ENCODE measurements around the gene ME3.
"Not testable (repeated sequence)": the region's sequence is repeated elsewhere in the genome, so short reads cannot be mapped to it uniquely, and the experiment has no call there.

ME3 gene

DNA sequence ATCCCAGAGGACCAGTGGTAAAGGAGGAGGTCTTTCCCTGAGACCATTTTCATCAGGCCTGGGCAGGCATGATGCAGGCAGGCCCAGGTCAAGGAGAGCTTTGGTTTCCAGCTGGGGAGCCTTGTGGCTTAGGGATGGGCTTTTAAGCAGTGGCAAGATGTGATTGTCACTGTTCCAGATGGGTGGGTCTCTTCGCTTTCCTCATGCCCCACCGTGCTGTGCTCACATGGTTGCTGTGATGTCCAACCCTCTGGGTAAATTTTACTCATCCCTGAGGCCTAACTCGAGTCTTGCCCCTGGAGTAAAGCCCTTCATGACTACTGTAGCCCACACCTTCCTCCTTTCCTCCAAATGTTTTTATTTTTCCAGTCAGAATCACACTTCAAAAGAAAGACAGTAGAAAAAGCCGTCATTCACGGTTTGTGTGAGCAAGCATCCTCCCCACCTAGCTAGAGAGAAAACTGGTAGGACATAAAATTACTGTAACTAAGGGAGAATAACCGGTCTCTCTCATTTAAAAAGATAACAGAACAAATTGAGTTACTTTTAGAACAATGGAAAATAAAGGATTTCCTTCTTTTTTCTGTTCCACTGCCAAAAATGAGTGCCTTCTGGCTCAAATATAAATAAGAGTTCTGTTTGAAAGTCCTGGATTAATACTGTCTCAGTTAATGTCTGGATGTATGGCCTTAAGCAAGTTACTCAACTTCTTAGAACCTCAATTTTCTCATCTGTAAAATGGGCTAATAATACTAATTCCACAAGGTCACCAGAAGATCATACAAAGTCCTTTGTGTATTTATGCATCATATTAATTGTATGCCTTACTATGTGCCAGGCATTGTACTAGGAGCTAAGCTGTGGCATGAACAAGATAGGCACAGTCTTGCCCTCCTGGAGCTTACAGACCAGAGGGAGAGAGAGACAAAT lies 84.9 kb downstream of the ME3 start:
- no peak for DNase-seq (ENCODE audit: low spot score)

DNA sequence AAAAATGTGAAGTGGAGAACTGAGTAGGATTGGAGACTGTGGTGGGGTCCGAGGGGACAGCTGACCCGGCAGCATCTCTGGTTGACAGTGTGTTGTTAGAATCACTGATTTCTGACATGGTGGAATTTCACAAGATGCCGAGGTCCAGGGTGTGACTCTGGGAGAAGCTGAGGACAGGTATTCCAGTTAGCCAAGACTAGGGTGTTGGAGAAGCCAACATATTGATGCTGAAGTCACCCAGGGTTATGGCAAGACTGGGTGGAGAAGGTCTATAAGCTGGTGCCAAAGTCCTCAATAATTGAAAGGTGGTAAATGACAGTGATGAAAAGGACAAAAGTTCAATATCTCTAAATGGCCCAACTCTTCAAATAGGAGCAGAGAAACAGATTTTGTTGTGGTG lies 86.1 kb downstream of the ME3 start:
- no peak for DNase-seq (ENCODE audit: low spot score)

DNA sequence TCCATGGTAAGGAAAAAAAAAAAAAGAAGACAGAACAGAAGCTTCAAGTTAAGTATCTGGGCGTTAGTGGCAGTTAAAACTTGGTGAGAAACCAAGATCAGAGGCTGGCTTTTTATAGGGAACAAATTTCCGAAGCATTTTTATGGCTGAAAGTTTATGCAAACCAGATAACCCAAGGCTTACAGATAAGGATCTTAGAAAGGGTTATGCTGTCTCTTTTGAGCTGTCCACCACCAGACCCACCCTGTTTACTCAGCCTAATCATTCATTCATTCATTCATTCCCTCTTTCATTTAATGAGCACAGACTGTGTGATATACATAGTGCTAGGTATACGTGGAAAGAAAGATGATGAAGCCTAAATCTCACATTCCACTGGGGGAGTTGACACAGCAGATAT lies 89.5 kb downstream of the ME3 start:
- no peak for DNase-seq (ENCODE audit: low spot score)

DNA sequence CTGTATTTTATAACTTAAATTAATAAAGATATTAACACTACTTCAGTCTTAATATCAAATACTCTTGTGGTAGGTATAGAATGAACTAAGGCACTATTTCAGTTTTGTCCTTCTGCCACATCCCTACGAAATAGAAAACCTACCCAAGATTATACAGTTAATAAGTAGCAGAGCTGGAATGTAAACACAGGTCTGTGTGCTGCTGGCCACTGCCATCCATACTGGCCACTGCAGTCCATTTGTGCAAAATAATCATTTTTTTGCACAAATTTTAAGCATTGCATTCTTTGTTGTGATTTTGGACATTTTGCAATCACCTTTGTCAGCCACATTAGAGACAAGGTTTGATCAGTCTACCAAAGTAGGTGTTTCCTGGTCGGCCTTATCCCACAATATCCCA lies 91.9 kb downstream of the ME3 start:
- no peak for DNase-seq (ENCODE audit: low spot score)

DNA sequence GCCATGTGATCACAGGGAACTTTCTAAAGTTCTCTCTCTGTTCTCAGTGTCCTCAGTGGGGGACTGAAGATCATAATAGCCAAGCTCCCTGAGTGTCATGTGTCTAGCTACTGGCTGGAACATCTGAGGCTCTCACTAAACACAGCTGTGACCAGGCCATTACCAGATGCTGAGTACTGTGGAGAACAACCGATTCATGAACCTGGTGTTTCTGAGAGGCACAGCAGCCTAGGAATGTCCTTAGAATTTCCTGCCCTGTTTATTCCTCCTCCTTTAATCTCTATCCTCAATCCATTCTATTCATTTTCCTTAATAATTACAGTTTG lies 93.0 kb downstream of the ME3 start:
- no peak for DNase-seq (ENCODE audit: low spot score)

DNA sequence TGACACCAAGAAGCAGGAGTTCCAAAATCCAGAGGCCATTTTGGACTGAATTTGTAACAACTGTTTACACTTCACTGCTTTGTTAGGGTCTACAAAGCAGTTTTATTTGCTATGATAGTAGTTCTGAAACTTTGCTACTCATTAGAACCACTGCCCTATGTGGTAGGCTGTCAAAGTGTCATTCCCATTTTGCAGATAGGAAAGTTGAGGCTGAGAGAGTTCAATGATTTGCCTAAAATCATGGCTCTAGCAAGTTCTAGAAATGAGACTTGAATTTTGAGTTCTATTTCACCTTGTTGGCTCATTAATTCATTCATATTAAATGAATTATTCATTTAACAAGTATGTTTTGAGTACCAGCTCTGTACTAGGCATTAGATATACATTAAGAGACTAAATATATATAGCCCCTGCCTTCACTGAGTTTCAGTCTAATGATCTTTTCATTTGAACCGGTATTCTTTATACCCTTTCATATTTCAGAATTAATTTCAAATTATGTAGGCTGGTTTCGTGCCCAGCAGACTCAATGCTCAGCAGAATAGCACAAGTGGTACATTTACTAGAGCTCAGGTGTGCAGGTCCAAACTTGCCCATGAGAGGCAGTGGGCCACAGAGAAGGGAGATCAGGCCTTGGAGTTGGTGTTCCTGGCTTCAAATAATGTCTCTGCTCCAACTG lies 93.5 kb downstream of the ME3 start:
- DNase-seq (ENCODE audit: low spot score) = no peak

DNA sequence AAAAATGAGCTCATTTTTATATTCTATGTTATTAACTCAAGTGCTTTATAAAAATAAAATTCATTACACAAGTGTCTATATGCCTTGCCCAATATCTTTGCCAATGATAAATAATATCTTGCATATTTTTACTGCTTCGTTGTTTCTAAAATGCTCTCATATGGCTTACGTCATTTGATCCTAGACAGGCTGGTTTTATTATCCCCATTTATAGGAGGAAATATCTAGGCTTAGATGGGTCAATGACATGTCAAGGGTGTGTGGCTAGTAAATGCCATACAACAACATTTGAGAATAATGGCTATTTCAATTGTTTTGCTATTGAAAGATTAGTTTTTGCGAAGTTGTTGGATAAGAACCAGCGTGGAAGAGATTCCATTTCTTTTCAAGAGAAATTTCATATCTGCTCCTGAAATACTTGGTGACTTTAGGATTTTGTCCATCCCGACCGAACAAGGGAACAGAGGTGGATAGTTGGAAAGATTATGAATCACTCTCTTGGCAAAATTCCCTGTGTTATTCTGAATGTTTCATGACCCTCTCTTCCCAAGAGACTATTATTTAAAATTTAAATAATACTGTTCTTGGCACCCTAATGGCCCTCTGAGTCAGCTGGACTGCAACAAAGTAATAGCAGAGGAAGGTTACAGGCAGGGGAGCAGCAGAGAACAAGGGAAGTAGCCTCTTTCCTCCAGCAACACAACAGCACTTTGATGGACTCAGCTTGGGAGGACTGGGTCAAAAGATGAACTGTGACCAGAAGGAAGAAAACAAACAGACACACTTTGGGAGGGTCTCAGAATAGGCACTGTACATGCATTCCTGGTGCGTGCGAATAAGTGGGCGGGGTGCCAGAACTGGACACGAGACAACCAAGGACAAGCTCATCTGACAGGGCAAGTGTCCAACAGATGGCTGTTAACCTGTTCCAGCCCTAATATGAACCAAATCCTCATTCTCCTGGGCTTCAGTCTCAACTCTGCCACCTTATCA lies 94.5 kb downstream of the ME3 start:
- peak; percentile 5 for DNase-seq (ENCODE audit: low spot score)

DNA sequence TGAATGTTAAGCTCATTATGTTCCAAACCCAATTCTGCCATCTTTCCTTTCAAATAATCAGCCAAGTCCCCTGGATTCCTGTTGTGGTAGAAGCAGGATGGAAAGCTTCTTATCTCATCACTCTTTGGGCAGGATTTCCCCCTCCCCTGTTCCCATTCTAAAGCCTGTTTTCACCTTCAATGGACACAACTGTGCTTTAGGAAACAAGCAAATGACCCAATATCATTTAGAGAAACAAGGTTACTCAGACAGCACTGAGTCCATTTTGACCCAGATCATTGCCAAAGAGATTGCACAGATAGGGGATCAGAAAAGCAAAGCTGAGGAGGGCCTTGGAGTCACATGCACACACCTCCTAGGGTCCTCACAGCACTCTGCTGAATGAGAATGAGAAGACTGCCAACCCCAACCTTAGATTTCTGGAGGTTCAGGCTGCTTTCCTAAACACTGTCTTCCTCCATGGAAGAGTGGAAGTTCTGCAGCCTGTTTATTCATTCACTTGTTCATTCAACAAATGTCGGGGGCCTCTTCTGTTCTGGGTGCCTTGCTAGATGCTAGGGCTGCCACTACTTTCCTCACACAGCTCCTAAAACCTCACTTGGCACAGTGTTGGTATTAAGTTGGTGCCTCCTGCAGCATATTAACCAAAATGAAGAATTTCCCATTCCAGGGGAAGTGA lies 95.3 kb downstream of the ME3 start:
- DNase-seq (ENCODE audit: low spot score) = no peak

DNA sequence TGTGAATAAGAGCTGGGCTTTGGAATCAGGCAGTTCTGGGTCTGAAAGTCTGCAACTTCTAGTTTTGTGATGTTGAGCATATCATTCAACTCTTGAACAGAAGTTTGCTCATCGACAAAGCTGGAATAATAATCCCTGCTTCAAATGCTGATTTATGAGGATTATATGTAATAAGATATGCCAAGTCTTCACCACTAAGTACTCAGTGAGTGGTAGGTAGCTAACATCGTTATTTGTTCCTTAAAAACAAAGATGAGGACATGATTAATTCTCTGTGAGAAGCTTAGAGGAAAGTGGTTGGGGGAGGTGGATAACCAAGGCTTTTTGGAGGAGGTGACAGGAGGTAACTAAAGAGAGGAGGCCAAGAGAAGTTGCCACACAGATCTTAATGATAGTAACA lies 96.5 kb downstream of the ME3 start:
- no peak for DNase-seq (ENCODE audit: low spot score)

DNA sequence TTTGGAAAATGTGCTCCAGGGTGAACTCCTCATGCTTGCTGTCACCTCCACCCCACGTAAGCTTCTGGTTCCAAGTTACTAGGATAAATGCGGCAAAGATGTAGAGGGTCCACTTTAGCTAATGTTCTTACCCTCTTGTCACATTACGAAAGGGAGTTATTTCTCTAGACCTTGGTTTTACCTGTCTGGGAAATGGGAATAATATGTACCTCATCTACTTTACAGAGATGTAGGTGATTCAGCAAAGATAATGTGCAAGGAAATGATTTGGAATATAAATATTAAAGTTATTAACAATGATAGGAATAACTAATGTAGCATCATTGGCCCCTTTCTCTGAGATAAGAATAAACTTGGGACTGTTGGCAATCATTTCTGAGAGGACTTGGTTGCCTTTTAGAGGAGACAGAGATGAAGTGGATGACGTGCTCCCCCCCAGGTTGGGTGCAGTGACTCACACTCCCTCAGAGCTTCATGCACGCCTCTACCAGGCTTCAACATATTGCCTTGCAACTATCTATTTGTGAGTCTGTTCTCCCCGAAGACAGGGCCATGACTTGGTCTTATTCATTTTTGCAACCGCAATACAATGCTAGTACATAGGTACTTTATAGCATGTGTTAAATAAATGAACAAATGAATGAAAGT lies 97.1 kb downstream of the ME3 start:
- DNase-seq (ENCODE audit: low spot score) = no peak

DNA sequence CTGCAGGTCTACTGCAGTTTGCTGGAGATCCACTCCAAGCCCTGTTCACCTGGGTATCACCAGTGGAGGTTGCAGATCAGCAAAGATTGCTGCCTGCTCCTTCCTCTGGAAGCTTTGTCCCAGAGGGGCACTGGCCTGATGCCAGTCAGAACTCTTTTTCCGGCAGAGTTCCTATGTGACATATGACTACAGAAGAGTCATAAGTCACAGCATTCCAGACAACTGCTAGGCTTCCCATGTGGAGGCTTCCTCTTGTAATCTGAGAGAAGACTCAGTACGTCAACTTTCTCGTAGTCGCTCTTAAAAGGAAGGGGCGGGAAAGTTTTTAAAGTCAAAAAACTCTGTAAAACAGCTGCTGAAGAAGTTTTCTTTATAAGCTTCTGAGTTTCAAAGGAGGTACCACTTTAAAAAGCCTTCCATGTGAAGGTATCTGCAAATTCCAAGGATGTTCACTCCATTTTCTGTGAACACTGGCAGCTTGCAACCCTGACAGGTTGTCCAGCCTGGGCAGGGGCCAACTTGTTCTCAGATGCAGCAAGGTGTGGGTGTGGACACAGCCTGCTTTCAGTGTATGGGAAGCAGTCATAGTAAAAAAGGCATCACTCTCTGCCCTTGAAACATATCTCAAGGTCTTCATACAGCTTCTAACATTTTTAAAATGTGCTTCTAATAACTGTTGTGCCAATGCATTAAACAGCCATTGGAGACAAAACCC lies 97.8 kb downstream of the ME3 start:
- DNase-seq (ENCODE audit: low spot score) = no peak

DNA sequence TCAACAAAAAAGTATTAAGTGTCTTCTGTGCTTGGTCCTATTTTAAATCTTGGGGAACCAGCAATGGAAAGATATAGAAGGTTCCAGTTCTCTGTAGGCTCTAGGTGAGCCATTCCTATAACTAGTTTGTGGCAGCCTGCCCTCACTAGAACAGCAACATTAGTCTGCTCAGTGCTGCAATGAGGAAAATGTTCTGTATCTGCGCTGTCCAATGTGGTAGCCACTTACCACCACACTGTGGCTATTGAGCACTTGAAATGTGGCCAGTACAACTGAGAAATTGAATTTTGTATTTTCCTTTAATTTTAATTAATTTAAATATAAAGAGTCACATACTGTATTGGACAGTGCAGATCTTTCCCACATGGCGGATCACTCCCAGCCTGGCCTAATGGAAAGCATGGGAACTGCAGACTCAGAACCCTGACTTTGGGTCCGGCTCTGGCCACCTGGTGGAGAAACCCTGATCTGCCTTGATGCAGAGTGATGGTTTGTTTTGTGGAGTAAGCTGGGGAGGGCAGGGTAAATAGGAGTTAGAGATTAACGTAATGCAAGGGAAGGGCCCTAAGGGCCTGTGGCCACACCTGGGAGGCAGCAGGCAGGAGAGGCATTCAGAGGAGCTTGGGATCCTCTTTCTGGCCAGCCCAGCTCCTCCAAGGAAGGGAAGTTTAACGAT lies 101.0 kb downstream of the ME3 start:
- DNase-seq (ENCODE audit: low spot score) = no peak

DNA sequence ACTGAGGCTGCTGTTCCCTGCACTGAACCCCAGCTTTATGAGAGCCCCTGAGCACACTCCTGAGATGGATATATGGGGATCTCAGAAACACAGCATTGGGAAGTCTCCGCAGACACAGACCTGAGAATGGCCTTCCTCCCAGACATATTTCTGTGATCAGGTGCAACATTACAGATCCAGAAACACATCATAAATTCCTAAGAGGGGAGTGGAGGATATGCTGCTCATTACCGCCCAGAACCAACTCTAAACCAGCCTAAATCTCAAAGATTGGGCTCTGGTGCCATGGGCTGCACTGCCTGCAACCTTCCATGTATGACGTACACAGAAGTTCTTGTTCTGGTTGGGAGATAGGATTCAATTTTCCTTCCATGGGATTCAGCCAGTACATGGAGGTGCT lies 102.0 kb downstream of the ME3 start:
- no peak for DNase-seq (ENCODE audit: low spot score)

DNA sequence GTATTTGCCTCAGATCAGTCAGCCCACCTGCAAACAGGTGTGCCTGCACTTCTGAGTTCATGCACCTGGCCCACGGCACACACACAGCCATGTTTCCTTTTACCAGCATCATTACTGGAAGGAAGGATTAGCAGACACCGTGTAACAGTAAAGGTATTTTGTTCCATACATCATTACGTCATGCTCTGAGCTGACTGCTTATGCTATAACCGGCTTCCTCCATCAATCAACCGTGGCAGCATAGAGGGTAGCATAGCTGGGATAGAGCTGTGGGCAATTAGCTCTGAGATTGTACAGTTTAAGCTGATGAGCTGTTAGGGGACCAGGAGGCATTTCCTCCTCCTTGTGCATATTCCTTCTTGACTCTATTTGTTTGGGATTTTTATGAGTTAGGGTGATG lies 102.4 kb downstream of the ME3 start:
- no peak for DNase-seq (ENCODE audit: low spot score)

DNA sequence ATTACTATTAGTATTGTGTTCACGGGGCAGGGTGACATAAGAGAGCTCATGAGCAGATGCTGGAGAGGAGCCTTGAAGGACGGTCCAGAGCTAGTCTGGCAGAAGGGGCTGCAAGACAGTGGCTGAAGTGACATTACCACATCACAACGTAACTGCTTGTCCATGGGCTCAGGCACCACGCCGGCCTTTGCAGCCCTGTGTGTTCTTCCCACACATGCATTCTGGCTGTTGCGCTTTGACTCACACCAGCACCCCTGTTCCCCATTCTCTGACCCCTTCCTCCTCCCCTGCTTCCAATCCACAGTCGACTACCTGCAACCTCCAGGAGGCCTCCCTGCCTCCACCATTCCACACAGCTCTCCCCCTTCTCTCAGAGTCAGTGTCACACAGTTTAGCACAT lies 103.3 kb downstream of the ME3 start:
- DNase-seq (ENCODE audit: low spot score) = no peak

DNA sequence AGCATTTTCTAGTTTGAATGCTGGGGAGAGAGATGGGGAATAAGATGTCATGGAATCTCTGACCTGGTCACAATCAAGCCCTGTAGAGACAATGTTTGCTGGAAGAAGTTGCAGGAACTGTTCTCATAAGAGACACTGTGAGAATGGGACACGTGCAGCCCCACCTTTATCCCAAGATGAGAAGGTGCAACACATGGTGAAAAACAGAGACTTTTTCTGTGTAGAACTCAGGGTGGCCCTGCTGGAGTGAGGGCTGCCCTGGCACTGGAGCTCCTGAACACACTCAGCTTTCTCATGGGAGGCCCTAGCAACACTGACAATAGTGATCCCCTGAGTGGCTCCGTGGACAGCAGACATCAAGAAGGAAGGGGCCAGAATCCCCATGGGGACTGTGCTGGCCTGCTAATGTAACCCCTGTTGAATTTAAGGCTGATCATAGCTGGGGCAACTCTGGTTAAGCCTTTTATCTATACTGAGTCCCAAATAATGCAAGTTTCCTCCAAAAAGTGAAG lies 106.6 kb downstream of the ME3 start:
- no peak for DNase-seq (ENCODE audit: low spot score)

DNA sequence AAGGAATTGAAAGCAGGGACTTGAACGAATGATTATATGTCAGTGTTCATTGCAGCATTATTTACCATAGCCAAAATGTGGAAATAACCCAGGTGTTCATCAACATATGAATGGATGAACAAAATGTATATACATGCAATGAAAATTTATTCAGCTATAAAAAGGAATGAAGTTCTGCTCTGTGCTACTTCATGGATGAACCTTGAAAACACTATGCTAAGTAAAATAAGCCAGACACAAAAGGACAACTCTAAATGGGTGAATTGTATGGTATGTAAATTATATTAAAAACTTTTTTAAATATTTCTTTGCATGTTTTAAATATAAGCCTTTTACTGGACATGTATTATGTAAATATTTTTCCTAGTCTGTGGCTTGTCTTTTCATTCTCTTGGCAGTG lies 107.0 kb downstream of the ME3 start:
- DNase-seq (ENCODE audit: low spot score) = no peak

DNA sequence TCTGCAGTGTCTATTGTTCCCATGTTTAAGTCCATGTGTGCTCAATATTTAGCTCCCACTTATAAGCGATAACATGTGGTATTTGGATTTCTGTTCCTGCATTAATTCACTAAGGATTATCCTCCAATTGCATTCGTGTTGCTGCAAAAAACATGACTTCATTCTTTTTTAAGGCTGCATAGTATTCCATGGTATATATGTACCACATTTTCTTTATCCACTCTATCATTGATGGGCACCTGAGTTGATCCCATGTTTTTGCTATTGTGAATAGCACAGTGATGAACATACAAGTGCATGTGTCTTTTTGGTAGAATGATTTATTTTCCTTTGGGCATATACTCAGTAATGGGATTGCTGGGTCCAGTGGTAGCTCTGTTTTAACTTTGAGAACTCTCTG lies 109.6 kb downstream of the ME3 start:
- not testable (repeated sequence) for DNase-seq (ENCODE audit: low spot score)

DNA sequence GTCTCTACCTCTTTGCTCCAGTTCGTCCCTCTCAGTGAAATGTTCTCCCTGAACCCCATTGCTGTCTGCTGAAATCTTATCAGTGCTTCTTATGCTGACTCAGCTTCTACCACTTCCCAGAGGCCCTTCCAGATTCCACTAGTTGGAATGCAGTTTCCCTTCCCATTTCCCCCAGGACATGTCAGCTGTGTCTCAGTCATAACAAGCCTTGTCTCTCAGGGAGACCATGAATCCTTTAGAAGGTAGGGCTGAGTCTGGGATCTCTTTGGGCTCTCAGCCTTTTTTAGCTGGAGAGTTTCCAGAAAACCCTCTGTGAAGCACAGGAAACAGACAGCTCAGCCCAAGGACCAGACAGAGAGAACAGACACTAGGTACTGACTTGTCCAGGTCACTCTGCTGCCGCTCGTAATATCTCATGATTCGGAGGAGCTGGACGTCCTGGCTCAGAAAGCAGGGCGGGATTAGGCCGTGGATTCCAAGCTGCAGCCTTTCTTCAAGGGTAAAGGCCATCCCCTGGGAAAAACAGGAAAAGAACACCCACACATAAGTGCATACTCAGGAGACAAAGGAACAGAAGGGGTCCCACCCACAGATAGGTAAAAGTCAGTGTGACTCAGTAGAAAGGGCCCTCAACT lies 113.0 kb downstream of the ME3 start:
- DNase-seq (ENCODE audit: low spot score) = no peak
